Stimulated activated CD4-positive, alpha-beta T cell treated with anti-CD3 and anti-CD28 coated beads, Interleukin-4, amount 100 ng/mL, for 4 hours (primary cell): ENCODE results near the gene GALNT7.
A peak's percentile ranks its signal among the peaks of the same experiment; 100 is the strongest.

Experiments used
- DNase-seq, 2 experiments: peaks; one replicate each; pipeline ENCODE4 v3.0.0-alpha.2; 2020

The GALNT7 gene

GRCh38 chr4:173240696-173241095 lies 72.1 kb downstream of the GALNT7 start:
- no peak for DNase-seq

GRCh38 chr4:173242466-173243250 lies 74.0 kb downstream of the GALNT7 start:
- DNase-seq = no peak

- DNase-seq = no peak
Measured at GRCh38 chr4:173243321-173243720, 74.7 kb downstream of the GALNT7 start.

- no peak for DNase-seq
Measured at GRCh38 chr4:173243917-173244658, 75.5 kb downstream of the GALNT7 start.

GRCh38 chr4:173245952-173246351 lies 77.3 kb downstream of the GALNT7 start:
- no peak for DNase-seq

- no peak for DNase-seq
Measured at GRCh38 chr4:173246719-173247118, 78.1 kb downstream of the GALNT7 start.

GRCh38 chr4:173247321-173247720 lies 78.7 kb downstream of the GALNT7 start:
- no peak for DNase-seq

- no peak for DNase-seq
Measured at GRCh38 chr4:173248690-173249089, 80.1 kb downstream of the GALNT7 start.

GRCh38 chr4:173252024-173252935 lies 83.7 kb downstream of the GALNT7 start:
- no peak for DNase-seq

GRCh38 chr4:173253561-173253960 lies 85.0 kb downstream of the GALNT7 start:
- no peak for DNase-seq

GRCh38 chr4:173254646-173255045 lies 86.0 kb downstream of the GALNT7 start:
- DNase-seq = no peak

GRCh38 chr4:173256825-173257224 lies 88.2 kb downstream of the GALNT7 start:
- no peak for DNase-seq

GRCh38 chr4:173257732-173258717 lies 89.4 kb downstream of the GALNT7 start:
- peak; percentile 43 to 45 for DNase-seq

- DNase-seq = no peak
Measured at GRCh38 chr4:173258866-173259265, 90.3 kb downstream of the GALNT7 start.

GRCh38 chr4:173259310-173259709 lies 90.7 kb downstream of the GALNT7 start:
- DNase-seq = no peak

GRCh38 chr4:173261052-173261451 lies 92.4 kb downstream of the GALNT7 start:
- no peak for DNase-seq

GRCh38 chr4:173262375-173262774 lies 93.8 kb downstream of the GALNT7 start:
- DNase-seq = no peak

- no peak for DNase-seq
Measured at GRCh38 chr4:173264245-173264644, 95.6 kb downstream of the GALNT7 start.

GRCh38 chr4:173264684-173265185 lies 96.1 kb downstream of the GALNT7 start:
- peak in 1 of 2 experiments; percentile 9 for DNase-seq

- DNase-seq = no peak
Measured at GRCh38 chr4:173265751-173266150, 97.1 kb downstream of the GALNT7 start.

- no peak for DNase-seq
Measured at GRCh38 chr4:173267711-173268110, 99.1 kb downstream of the GALNT7 start.

- no peak for DNase-seq
Measured at GRCh38 chr4:173269280-173269679, 100.7 kb downstream of the GALNT7 start.
